ENCODE measurements around the gene FCN2.

FCN2 gene

DNA sequence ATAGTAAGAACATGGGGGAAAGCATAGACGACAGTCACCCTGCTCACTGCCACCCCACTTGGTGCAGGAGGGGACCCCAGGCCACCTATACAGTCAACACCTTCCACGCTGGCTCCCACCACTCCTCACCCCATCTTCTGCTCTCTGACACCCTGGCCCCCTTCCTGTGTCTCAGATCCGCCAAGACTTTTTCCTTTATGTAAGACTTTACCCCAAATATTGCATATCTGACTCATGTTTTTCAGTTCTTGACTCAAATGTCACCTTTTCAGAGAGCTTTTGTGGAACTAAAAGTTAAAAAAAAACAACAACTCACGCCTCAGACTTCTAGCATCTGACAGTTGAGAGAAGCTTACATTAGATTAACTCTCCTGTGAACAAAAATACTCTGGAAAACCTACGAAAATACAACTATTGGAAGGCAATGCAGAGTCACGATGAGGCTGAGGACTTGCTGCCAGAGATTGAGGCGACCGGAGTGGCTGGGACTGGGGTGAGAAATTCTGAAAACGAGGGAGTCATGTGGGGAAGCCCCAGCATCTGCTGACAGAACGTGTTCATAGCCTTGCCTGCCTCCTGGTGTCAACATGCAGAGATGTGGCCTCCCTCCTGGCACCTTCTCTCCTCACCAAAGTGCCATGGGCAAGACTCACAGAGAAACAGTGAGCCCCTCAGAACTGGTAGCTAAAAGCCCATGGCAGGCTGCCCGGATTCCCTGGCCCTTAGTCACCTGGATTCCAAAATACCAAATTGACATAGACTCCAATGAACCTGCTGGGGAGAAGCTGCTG is 22.4 kb upstream of the FCN2 start:
- Histone ChIP-seq H3K9me3 (no peaks in the 10 kb centered on the region; the same call in 1 of the 2 replicates), H3K4me1 (no peaks in the 10 kb centered on the region), H3K27me3 (no peaks in the 10 kb centered on the region), H3K4me3 (ENCODE audit: low read depth, low read length) (no peak overlapping the region), H3K36me3 (no peaks in the 10 kb centered on the region)
- TF ChIP-seq, protein P1, sequence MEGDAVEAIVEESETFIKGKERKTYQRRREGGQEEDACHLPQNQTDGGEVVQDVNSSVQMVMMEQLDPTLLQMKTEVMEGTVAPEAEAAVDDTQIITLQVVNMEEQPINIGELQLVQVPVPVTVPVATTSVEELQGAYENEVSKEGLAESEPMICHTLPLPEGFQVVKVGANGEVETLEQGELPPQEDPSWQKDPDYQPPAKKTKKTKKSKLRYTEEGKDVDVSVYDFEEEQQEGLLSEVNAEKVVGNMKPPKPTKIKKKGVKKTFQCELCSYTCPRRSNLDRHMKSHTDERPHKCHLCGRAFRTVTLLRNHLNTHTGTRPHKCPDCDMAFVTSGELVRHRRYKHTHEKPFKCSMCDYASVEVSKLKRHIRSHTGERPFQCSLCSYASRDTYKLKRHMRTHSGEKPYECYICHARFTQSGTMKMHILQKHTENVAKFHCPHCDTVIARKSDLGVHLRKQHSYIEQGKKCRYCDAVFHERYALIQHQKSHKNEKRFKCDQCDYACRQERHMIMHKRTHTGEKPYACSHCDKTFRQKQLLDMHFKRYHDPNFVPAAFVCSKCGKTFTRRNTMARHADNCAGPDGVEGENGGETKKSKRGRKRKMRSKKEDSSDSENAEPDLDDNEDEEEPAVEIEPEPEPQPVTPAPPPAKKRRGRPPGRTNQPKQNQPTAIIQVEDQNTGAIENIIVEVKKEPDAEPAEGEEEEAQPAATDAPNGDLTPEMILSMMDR (IDR thresholded peaks at IDR 0.05; ENCODE audit: low read depth, low read length), result no peak
- DNase-seq, result peak; percentile 4

DNA sequence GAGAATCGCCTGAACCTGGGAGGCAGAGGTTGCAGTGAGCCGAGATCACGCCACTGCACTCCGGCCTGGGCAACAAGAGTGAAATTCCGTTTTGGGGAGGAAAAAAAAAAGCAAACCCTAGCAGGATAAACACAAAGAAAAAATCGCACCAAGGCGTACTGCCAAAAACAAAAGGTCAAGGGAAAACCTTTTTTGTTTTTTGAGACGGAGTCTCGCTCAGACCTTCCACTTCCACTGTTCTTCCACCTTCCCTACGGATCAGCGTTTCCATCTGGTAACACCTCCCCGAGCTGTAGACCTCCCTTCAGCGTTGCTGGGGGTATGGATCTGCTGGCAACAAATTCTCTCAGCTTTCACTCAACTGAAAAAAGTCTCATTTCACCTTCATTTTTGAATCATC is 20.1 kb upstream of the FCN2 start:
- Histone ChIP-seq H3K36me3 (no peaks in the 10 kb centered on the region), H3K4me3 (ENCODE audit: low read depth, low read length) (no peak overlapping the region), H3K27me3 (no peaks in the 10 kb centered on the region), H3K4me1 (no peaks in the 10 kb centered on the region), H3K9me3 (no peaks in the 10 kb centered on the region; the same call in 1 of the 2 replicates)
- TF ChIP-seq, protein P1 (IDR thresholded peaks at IDR 0.05; ENCODE audit: low read depth, low read length), result no peak
- DNase-seq, result no peak

DNA sequence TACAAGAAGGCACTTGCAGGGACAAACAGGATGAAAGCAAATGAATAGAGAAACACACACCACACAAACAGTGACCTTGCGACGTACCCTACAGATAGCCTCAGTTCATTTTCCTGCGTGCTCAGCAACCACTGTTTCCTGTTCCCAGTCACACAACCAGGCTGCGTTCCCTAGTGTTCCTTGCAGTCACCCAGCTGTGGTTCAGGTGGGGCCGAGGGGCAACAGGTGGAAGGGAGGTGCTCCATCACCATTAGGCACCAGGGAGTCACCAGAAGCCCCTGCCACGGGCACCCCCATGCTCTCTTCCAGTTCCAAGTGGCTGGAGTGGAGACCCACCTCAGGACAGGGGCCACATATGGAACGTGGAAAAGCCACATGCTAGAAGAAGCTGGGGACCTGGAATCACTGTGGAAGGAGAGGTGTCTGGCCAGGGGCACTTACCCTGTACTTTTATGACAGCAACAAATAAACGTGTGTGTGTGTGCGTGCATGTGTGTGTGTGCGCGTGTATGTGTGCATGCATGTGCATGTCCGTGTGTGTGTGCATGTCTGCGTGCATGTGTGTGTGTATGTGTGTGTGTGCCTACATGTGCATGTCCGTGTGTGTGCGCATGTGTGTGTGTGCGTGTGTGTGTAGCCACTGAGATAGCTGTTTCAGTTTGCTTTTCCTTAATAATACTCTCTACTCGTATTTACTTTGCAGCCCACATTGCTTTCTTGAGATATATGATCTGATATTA is 18.8 kb upstream of the FCN2 start:
- H3K4me1 ChIP-seq, result no peaks in the 10 kb centered on the region

DNA sequence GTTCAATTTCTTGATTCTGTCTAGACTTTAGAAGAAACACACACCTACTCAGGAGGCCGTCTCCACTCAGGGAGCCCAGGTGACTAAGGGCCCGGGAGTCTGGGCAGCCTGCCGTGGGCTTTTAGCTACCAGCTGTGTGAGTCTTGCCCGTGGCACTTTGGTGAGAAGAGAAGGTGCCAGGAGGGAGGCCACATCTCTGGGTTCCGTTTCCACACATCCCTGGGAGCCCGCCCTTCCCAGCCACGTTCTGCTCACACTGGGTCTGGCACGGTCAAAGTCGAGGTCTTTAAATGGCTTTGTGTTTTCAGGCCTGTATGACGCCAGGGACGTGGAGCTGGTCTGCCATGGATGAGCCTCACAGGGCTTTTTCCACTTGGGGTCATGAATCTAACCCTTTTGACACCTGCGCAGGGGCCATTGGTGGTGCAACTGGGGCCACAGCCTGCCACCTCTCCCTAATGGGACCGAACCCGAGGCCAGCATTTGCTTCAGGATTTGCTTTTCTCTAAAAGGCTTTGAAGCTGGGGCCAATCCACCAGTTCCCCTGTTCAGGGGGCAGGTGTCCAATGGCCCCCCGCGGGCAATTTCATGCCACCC is 17.2 kb upstream of the FCN2 start:
- TF ChIP-seq, protein P1 (IDR thresholded peaks at IDR 0.05; ENCODE audit: low read depth, low read length), result no peak
- Histone ChIP-seq H3K27me3 (no peaks in the 10 kb centered on the region), H3K4me1 (no peaks in the 10 kb centered on the region), H3K9me3 (no peaks in the 10 kb centered on the region; the same call in 1 of the 2 replicates), H3K4me3 (ENCODE audit: low read depth, low read length) (no peak overlapping the region), H3K36me3 (no peaks in the 10 kb centered on the region)
- no peak for DNase-seq

More for the DNA sequence above, 18.8 kb upstream of the FCN2 start:
- TF ChIP-seq, protein P1 (IDR thresholded peaks at IDR 0.05; ENCODE audit: low read depth, low read length), result no peak
- no peaks in the 10 kb centered on the region; the same call in 1 of the 2 replicates for H3K9me3 ChIP-seq
- no peak overlapping the region for H3K4me3 ChIP-seq (ENCODE audit: low read depth, low read length)
- no peak for DNase-seq
- H3K27me3 ChIP-seq, result no peaks in the 10 kb centered on the region
- no peaks in the 10 kb centered on the region for H3K36me3 ChIP-seq

DNA sequence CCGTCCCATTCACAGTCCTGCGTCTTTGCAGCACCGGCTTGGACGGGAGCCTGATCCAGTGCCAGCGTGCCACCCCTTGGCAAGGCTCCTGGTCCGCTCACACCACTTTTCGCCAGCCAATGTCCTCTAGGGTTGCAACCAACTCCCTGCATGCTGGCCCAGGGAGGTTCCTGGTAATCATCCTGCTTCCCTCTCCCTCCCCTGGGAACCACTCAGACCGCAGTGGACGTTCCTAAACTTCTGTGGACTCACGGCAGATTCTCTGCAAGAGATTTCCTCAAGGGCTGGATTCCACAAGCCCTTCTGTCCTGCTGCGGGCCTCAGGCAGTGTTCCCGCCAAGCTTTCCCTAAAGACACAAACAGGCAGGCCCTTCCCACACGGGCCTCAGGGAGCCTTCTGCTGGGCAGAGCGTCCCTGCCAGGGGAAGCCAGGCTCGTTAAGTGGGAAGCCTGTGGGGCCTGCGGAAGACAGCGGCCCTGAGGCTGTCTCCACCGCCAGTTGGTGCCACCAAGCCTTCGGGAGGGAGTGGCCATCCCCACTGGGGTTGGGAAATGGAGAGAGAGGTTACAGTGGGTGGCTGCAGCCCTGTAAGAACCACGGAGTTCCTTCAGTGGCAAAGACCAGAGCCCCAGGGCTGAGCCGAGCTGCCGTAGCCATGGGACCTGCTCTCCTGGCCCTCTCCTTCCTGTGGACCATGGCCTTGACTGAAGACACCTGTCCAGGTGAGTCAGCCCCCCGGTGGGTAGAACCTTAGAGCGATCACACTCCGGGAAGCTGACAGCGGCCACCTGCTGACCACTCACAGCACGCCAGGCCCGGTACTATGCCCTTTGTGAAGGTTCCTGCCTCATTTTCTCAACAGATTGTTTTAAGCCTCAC is 16.4 kb upstream of the FCN2 start:
- H3K4me3 ChIP-seq (ENCODE audit: low read depth, low read length), result no peak overlapping the region
- H3K4me1 ChIP-seq, result no peaks in the 10 kb centered on the region
- H3K36me3 ChIP-seq, result no peaks in the 10 kb centered on the region
- TF ChIP-seq, protein P1 (IDR thresholded peaks at IDR 0.05; ENCODE audit: low read depth, low read length), result no peak
- no peaks in the 10 kb centered on the region; the same call in 1 of the 2 replicates for H3K9me3 ChIP-seq
- DNase-seq, result no peak
- H3K27me3 ChIP-seq, result no peaks in the 10 kb centered on the region
